HG02763 (cell line): ENCODE measurements around the gene C17orf75.
"Not testable (repeated sequence)": the region's sequence is repeated elsewhere in the genome, so short reads cannot be mapped to it uniquely, and the experiment has no call there.

ENCODE experiments used
- ATAC-seq: cut with Tn5 transposase; IDR thresholded peaks from one replicate; pipeline ENCODE4 v1.9.1; 2021; ENCODE audit warnings: mild to moderate bottlenecking, moderate library complexity; ENCODE audit not compliant: unreplicated experiment

The C17orf75 gene

GRCh38 chr17:32341857-32342602 is at the start of gene C17orf75:
C17orf75 (minus strand) TSS chr17:32342173; CDS start chr17:32342139, 34 bp downstream.
- peak; percentile 73 for ATAC-seq

DNA sequence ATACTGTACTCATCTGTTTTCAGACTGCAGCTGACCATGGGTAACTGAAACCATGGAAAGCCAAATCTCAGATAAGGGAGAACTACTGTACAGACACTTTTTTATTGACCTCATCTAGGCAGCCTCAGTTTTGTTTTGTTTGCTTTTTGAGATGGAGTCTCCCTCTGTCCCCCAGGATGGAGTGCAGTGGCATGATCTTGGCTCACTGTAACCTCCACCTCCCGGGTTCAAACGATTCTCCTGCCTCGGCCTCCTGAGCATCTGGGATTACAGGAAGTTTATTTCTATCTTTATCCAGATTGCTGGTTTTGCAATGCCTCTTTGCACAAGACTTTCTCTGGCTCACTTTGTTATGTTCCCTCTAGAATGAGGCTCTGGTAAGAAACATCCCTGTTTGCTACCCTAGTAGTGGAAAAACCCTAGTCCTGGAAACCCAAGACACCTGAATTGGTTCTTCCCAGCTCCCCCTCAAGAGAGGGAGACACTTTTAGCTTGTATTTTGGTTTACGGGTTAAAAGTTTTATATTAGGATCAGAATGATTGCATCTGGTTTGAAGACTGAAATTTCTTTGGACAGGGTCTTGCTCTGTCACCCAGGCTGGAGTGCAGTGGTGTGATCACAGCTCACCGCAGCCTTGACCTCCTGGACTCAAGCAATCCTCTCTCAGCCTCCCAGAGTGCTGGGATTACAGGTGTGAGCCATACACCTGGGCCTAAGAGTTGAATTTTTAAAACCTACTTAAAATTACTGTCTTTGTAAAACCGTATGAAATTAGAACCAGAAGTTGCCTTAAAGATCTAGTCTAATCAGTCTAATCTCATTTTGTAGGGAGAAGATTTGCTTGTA is 46.9 kb upstream of the C17orf75 start:
- no peak for ATAC-seq

- ATAC-seq, result not testable (repeated sequence)
These were observed 46.2 kb upstream of the C17orf75 start for GRCh38 chr17:32388128-32388527.

DNA sequence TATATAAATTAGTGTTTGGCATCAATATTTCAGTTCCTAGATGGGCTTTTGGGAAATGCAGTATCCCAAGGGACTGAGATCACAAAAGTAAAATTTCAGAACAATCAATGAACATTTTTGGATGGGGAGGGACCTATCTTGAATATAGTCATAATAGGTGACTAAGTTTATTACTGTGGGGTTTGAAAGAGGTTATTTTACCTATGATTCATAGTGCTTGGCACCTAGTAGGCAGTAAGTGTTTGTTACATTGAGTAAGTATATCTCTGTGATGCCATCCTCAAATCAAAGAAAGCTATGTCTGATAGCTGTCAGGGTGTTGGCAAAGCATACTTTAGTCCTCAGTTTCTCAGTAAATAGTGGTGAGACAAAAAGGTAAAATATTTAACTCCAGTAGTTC is 44.9 kb upstream of the C17orf75 start:
- ATAC-seq, result no peak

- ATAC-seq, result no peak
These were observed 44.0 kb upstream of the C17orf75 start for GRCh38 chr17:32385971-32386370.

- ATAC-seq, result no peak
These were observed 43.1 kb upstream of the C17orf75 start for GRCh38 chr17:32385121-32385520.

GRCh38 chr17:32383926-32384434 is 42.0 kb upstream of the C17orf75 start:
- ATAC-seq, result no peak

DNA sequence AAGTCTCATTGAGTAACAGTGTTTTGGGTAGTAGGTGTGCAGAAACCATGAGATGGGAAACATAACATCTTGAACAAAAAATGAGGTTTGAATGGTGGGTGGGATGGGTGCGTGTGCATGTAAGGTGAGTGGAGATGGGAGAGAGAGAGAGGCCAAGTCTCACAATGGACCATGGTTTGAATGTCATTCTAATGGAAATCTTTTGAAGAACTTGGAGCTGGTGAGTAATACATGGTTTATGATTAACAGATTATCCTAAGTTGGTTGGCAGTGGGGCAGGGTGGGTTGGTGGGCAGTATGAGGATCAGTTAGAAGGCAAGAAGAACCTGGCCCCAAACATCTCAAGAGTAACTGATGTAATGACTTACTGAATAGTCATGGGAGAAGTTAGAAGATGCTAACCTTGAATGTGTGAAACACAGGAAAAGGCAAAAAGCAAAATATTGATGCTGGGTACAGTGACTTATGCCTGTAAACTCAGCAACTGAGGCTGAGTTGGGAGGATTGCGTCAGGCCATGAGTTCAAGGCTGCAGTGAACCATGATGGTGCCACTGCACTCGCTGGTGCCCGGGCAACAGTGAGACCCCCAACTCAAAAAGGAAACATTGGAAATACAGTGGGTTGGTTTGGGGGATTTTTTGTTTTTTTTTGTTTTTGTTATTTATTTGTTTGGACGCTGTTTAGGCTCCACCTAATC is 40.7 kb upstream of the C17orf75 start:
- ATAC-seq, result no peak

DNA sequence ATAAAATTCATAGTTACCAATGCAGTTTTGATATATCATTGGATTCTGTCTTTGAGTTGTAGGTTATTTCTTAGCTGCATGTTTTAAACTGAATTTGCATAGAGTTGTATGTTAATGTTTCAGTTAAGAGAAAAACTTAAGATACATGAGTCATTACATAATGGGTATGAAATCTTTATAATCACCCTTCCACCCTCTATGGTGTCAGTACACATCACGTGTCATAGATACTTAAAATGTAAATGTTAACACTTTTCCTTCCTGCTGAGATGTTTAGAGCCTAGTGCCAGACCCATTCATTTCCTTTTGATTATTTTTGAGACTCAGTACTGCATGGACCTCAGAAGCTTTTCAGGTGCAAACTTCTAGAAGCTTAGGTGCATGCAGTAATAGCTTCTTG is 28.5 kb upstream of the C17orf75 start:
- no peak for ATAC-seq

DNA sequence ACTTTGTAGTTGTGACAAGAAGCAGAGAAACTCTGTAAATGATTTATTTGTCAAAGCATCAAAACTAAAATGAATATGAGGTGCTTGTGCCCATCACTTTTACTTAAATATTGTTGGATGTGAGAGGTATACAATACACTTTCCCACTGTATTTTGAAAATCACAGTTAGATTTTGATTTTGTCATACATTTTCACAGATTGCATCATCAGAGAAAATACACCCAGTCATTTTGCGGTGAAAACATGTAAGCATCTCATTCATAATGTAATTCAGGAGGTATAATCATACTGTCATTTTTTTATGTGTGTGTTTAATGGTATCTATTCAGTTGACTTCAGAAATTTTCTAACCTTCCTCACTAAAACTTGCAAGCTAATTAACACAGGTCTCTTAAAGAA is 19.3 kb upstream of the C17orf75 start:
- ATAC-seq, result no peak

DNA sequence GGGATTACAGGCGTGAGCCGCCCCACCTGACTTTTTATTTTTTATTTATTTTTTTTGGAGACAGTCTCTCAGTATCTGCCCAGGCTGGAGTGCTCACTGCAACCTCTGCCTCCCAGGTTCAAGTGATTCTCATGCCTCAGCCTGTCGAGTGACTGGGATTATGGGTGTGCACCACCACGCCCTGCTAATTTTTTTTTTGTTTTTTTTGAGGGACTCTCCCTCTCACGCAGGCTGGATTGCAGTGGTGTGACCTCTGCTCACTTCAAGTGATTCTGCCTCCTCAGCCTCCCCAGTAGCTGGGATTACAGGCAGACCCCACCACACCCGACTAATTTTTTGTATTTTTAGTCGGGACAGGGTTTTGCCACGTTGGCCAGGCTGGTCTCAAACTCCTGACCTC is 15.6 kb upstream of the C17orf75 start:
- no peak for ATAC-seq

GRCh38 chr17:32356750-32357149 is 14.8 kb upstream of the C17orf75 start:
- ATAC-seq, result no peak

GRCh38 chr17:32356378-32356743 is 14.4 kb upstream of the C17orf75 start:
- ATAC-seq, result no peak

DNA sequence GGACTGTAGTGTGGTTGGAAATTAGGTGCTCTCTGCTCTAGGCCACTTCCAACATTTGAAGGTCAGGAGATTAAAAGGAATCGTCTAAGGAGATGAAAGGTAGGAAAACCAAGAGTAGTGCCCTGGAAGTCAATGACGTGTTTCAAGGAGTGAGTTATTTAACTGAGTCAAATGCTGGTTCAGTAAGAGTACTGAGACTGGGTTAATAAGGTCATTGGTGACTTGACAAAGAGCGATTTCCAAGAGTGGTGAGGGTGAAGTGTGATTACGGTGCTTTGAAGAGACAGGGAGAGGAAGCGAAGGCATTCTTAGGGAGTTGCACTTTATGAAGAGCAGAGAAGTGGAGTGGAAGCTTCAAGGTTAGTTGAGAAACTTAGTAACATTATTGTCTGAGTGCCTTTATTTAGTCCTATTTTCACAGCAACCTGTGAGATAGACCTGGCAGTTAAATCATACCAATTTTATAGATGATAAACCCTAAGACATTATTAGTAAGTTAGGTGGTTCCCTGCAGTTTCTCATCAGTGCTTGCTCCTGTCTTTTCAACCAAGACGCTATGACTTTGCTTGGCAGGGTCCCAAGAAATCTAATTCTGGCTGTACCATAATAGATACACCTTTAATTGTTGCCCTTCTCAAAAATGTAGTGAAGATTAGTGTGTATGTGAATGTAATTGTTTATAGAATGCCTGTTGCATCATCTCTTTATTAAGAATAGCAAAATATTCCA is 13.8 kb upstream of the C17orf75 start:
- ATAC-seq, result no peak

DNA sequence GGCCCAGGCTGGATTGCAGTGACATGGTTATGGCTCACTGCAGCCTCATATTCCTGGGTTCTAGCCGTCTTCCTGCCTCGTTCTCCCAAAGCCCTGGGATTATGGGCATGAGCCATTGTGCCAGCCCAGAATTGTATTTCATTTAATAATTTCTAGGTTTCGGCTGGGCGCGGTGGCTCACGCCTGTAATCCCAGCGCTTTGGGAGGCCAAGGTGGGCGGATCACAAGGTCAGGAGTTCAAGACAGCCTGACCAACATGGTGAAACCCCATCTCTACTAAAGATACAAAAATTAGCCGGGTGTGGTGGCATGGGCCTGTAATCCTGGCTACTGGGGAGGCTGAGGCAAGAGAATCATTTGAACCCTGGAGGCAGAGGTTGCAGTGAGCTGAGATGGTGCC is 10.8 kb upstream of the C17orf75 start:
- not testable (repeated sequence) for ATAC-seq

- ATAC-seq, result peak; percentile 11
These were observed 8.9 kb upstream of the C17orf75 start for GRCh38 chr17:32350666-32351418.

- peak; percentile 89 for ATAC-seq
These were observed 8.1 kb upstream of the C17orf75 start, which contains the start of gene ZNF207 for GRCh38 chr17:32349854-32350665. ZNF207 (plus strand) TSS chr17:32350157; CDS start chr17:32350286, 129 bp downstream.

DNA sequence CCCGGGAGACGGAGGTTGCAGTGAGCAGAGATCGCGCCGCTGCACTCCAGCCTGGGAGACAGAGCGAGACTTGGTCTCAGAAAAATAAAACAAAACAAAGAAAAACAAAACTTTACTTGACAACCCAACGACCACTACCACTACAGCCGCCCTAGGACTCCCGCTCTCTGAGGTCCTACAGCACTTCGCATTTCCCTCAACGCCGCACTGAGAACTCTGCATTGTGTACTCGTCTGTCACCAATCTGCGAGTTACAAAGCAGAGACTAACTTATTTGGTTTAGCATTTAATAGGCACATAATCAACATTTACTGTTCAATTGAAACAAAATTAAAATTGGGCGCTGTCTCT is 7.5 kb upstream of the C17orf75 start:
- no peak for ATAC-seq

DNA sequence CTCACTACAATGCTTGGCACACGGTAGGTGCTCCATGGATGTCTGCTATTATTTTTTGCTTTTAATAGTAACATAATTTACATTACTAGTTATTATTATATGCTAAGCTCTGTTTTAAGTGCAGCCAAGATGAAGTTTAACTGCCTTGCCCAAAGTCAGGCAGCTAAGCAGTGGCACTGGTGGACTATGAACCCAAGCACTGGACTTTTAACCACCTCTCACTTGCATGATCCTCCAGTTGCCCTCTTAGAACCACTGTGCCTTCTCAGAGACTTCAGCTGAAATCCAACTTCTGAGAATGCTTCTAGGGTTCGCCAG is 6.5 kb upstream of the C17orf75 start:
- ATAC-seq, result no peak
